Large intestine (tissue), 3 donors: ENCODE results near the gene ABHD2. TPM values are rescaled to one million over a fixed set of nuclear protein-coding genes. Genes with fewer than 3 reads are reported as not detected.

Source experiments
- DNase-seq, 2 donors: peaks; one replicate each; pipeline versions ENCODE4 v3.0.0 to v3.0.0-alpha.2; 2013
- H3K27ac ChIP-seq: one replicate; pipeline ENCODE4 v1.5.1; 2013; ENCODE audit warnings: low read length
- H3K27me3 ChIP-seq: 2 replicates; pipeline ENCODE4 v1.6.1; 2013; ENCODE audit warnings: low read length; ENCODE audit not compliant: control insufficient read depth, insufficient read depth
- H3K36me3 ChIP-seq: 2 replicates; pipeline ENCODE4 v1.6.1; 2013; ENCODE audit warnings: low read length; ENCODE audit not compliant: control insufficient read depth, insufficient read depth
- H3K4me1 ChIP-seq: one replicate; pipeline ENCODE4 v1.6.1; 2013; ENCODE audit warnings: low read length; ENCODE audit not compliant: control insufficient read depth, insufficient read depth
- H3K4me3 ChIP-seq: one replicate; pipeline ENCODE4 v1.5.1; 2013; ENCODE audit warnings: low read length
- H3K9me3 ChIP-seq: one replicate; pipeline ENCODE4 v1.6.1; 2013; ENCODE audit warnings: mild to moderate bottlenecking, low read depth, low read length, moderate library complexity; ENCODE audit not compliant: control insufficient read depth
- whole genome bisulfite sequencing: methylation state at CpG from one replicate; pipeline ENCODE4 v1.1.5; 2013; ENCODE audit warnings: low lambda C conversion rate; ENCODE audit not compliant: insufficient coverage; 5-methylcytosine and 5-hydroxymethylcytosine counted together
- polyA plus RNA-seq: library from polyadenylated mRNA; unstranded; fragments of 120-200 nt; gene quantifications from one replicate; pipeline ENCODE4 v1.2.1, GENCODE V29; 2013

ABHD2 gene
- polyA plus RNA-seq, 1 donor, result 58.1 TPM

DNA sequence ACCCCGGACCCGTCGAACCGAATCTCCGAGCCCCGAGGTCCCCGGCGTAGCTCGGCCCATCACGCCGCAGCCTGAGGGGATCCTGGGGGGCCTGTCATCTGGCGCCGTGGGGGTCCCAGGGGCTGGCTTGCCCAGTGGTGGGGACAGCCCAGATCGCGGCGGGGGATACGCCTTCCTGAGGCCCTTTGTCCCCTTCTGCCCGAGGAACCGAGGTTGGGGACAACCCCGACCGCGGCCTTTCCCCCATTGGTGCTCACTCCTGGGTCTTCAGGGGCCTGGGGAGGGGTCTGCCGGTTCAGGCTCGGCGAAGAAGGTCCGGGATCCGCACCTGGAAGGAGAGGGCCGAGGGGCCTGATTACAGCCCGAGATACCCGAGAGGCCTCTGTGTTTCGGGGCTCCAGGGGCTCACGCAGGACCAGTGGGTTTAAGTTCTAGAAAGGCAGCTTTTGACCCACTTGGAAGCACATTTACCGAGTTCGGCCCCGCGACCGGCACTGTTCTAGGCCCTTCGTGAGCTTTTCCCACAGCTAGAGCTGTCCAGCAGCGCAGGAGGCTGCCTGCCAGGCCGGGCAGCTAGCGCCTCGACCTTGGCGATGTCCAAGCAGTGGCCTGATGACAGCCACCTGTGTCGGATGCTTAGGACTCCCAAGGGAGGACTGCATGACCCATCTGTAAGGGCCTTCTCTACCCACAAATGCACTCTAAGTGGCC lies 504 bp downstream of the ABHD2 start:
- Histone ChIP-seq H3K27me3 (no peaks in the 10 kb centered on the region), H3K4me1 (peaks cover 22% of the 10 kb centered on the region), H3K4me3 (peak overlapping the region; percentile 84), H3K27ac (peak overlapping the region; percentile 25), H3K9me3 (no peaks in the 10 kb centered on the region), H3K36me3 (no peaks in the 10 kb centered on the region)
- no CpG with 5 or more reads among the region's 44 CpGs for WGBS
- peak in 1 of 2 donors; percentile 49 for DNase-seq

DNA sequence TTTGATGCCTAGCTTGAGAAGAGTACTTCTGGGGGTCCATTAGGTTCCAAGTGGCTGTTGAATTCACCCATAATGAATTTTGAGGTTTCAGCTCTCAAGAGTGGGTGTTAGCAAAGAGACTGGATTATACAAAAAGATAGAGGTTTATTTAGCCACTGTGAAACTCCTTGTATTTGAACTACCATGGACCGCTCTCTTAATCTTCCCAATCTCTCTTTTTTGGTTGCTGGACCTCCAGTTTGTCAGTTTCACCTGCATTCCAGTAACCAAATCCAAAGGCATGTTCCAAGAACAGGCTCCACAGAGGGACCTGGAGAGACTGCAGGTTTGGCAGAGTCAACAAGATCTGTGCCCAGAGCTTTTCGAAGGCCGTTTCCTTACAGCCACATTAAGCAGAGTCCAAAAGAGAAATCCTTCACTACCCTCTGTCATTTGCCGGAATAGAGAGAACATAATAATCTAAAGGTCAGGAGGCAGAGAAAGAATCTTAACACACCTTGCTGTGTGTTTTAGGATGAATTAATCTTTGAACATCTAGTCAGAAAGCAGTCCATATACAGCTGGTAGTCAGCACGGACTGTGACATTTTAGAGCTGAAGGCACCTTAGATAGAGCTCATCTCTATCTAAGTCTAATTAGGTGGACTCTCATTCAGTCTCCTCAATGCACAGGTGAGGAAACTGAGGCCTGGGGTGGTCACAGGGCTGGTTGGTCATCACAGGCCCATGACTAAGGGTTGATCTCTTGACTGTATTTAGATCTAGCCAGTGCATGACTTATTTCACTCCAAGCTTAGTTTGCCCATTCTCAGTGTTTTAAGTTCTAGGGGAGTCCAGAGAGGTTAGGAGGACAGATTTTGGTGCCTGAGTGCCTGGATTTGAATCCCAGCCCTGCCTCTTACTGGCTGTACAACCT lies 1.3 kb downstream of the ABHD2 start:
- no peaks in the 10 kb centered on the region for H3K36me3 ChIP-seq
- peaks cover 22% of the 10 kb centered on the region for H3K4me1 ChIP-seq
- WGBS, result 60% methylated on average over 2 of the region's 5 CpGs
- H3K27ac ChIP-seq, result no peak overlapping the region
- no peaks in the 10 kb centered on the region for H3K9me3 ChIP-seq
- peak overlapping the region; percentile 84 for H3K4me3 ChIP-seq
- peak in 1 of 2 donors; percentile 53 for DNase-seq
- H3K27me3 ChIP-seq, result no peaks in the 10 kb centered on the region

- H3K36me3 ChIP-seq, result no peaks in the 10 kb centered on the region
- no peak overlapping the region for H3K4me3 ChIP-seq
- no peaks in the 10 kb centered on the region for H3K27me3 ChIP-seq
- WGBS, result 83% methylated on average over 4 of the region's 12 CpGs
- peaks cover 22% of the 10 kb centered on the region for H3K4me1 ChIP-seq
- no peak overlapping the region for H3K27ac ChIP-seq
- no peak for DNase-seq
- H3K9me3 ChIP-seq, result no peaks in the 10 kb centered on the region
Measured at GRCh38 chr15:89090791-89091626, 2.8 kb downstream of the ABHD2 start.

GRCh38 chr15:89091627-89092220 lies 3.5 kb downstream of the ABHD2 start:
- peaks cover 22% of the 10 kb centered on the region for H3K4me1 ChIP-seq

DNA sequence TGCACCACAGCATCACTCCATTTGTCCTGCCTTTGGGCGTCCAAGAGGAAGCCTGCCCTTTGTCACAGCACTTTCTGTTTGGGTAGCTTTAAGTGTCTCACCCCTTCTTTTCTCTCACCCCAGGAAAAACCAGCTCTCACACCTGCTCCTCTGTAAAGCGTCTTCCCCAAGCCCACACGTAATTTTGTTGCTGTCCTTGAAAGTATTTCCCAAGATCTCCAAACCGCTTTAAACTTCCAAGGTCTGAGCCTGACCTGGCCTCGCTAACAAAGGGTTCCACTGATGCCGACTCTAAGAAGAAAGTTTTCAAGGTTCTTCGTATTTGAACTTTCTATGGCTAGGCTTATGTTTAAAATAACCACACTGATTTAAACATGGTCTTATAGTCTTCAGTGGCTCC lies 5.3 kb downstream of the ABHD2 start:
- no peaks in the 10 kb centered on the region for H3K36me3 ChIP-seq
- no peak overlapping the region for H3K27ac ChIP-seq
- WGBS, result no CpG with 5 or more reads among the region's 7 CpGs
- peaks cover 17% of the 10 kb centered on the region for H3K4me1 ChIP-seq
- DNase-seq, result peak in 1 of 2 donors; percentile 48
- H3K9me3 ChIP-seq, result no peaks in the 10 kb centered on the region
- H3K4me3 ChIP-seq, result no peak overlapping the region
- H3K27me3 ChIP-seq, result no peaks in the 10 kb centered on the region

More at GRCh38 chr15:89091627-89092220, 3.5 kb downstream of the ABHD2 start:
- Histone ChIP-seq H3K27me3 (no peaks in the 10 kb centered on the region), H3K27ac (no peak overlapping the region), H3K4me3 (no peak overlapping the region), H3K9me3 (no peaks in the 10 kb centered on the region), H3K36me3 (no peaks in the 10 kb centered on the region)
- no peak for DNase-seq
- WGBS, result no CpG with 5 or more reads among the region's 1 CpG

DNA sequence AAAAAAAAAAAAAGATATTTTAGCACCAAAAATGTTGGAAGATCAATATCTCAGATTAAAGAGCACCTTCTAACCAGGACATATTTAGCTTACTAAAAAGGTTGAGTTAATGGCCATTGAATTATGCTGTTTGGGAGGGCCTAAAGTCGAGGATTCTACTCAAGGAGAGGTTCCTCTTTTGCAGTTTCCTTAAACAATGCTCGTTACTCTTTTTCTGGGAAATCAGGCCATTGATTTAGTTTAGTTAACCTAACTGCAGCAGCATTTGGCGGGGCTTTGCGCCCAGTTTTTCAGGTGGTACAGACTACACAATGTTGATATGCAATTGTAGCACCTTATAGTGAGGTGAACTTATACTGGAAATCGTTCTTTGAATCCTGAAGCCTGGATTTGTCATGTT lies 6.8 kb downstream of the ABHD2 start:
- Histone ChIP-seq H3K9me3 (no peaks in the 10 kb centered on the region), H3K27me3 (no peaks in the 10 kb centered on the region), H3K4me3 (no peak overlapping the region), H3K36me3 (peaks cover 7% of the 10 kb centered on the region), H3K4me1 (peaks cover 6% of the 10 kb centered on the region), H3K27ac (no peak overlapping the region)
- no CpG with 5 or more reads among the region's 5 CpGs for WGBS
- DNase-seq, result no peak

DNA sequence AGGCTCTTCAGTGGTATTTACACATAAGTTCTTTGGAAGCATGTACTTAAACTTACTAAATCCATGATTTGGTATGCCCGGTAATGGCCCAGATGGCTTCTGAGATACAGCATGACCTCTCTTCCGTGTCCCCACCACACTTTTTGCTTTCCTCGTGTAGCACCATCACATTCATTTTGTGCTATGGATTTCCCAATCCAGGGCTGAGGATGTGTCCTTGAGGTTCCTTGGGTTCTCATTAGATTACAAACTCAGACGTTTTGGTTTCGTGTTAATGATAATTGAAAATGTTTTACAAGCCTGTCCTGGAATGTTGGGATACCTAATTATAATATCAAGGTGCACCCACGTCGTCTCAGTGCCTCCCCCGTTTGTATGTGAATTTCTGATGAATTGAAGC lies 7.3 kb downstream of the ABHD2 start:
- no peak overlapping the region for H3K4me3 ChIP-seq
- peaks cover 6% of the 10 kb centered on the region for H3K4me1 ChIP-seq
- H3K9me3 ChIP-seq, result no peaks in the 10 kb centered on the region
- H3K27me3 ChIP-seq, result no peaks in the 10 kb centered on the region
- 80% methylated on average over 2 of the region's 8 CpGs for WGBS
- DNase-seq, result no peak
- peaks cover 7% of the 10 kb centered on the region for H3K36me3 ChIP-seq
- H3K27ac ChIP-seq, result no peak overlapping the region

- no peaks in the 10 kb centered on the region for H3K27me3 ChIP-seq
- no peak overlapping the region for H3K27ac ChIP-seq
- no peaks in the 10 kb centered on the region for H3K9me3 ChIP-seq
- no peak for DNase-seq
- no peak overlapping the region for H3K4me3 ChIP-seq
- 83% methylated on average over 2 of the region's 5 CpGs for WGBS
- peaks cover 6% of the 10 kb centered on the region for H3K4me1 ChIP-seq
- peaks cover 7% of the 10 kb centered on the region for H3K36me3 ChIP-seq
Measured at GRCh38 chr15:89096664-89097063, 8.4 kb downstream of the ABHD2 start.

DNA sequence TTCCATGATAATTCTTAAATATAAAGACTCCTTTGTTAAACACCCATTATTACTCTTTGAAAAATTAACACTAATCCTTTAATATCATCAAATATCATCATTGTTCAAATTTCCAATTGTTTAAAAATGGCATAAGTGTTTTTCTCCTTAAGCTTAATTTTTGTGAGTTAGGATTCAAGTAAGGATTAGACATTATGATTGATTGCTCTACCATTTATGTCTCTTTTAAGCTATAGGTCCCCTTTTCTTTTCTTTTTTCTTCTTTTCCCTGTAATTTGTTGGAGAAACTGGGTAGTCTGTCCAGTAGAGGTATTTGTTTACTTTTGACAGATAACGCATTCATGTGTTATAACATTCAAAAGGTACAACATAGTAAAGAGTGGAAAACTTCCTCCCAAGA lies 9.1 kb downstream of the ABHD2 start:
- no peak overlapping the region for H3K4me3 ChIP-seq
- no peaks in the 10 kb centered on the region for H3K27me3 ChIP-seq
- no CpG with 5 or more reads among the region's 1 CpG for WGBS
- peaks cover 7% of the 10 kb centered on the region for H3K36me3 ChIP-seq
- no peak overlapping the region for H3K27ac ChIP-seq
- peaks cover 6% of the 10 kb centered on the region for H3K4me1 ChIP-seq
- DNase-seq, result no peak
- H3K9me3 ChIP-seq, result no peaks in the 10 kb centered on the region

GRCh38 chr15:89098281-89098680 lies 10.0 kb downstream of the ABHD2 start:
- no peak for DNase-seq
- no CpG with 5 or more reads among the region's 1 CpG for WGBS
- H3K27ac ChIP-seq, result no peak overlapping the region
- peaks cover 11% of the 10 kb centered on the region for H3K36me3 ChIP-seq
- no peak overlapping the region for H3K4me3 ChIP-seq
- H3K27me3 ChIP-seq, result no peaks in the 10 kb centered on the region
- H3K4me1 ChIP-seq, result peaks cover 6% of the 10 kb centered on the region
- no peaks in the 10 kb centered on the region for H3K9me3 ChIP-seq
